ENCODE measurements around the gene XPA.

- TF ChIP-seq, protein P1, sequence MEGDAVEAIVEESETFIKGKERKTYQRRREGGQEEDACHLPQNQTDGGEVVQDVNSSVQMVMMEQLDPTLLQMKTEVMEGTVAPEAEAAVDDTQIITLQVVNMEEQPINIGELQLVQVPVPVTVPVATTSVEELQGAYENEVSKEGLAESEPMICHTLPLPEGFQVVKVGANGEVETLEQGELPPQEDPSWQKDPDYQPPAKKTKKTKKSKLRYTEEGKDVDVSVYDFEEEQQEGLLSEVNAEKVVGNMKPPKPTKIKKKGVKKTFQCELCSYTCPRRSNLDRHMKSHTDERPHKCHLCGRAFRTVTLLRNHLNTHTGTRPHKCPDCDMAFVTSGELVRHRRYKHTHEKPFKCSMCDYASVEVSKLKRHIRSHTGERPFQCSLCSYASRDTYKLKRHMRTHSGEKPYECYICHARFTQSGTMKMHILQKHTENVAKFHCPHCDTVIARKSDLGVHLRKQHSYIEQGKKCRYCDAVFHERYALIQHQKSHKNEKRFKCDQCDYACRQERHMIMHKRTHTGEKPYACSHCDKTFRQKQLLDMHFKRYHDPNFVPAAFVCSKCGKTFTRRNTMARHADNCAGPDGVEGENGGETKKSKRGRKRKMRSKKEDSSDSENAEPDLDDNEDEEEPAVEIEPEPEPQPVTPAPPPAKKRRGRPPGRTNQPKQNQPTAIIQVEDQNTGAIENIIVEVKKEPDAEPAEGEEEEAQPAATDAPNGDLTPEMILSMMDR (IDR thresholded peaks at IDR 0.05) = no peak
- no peak for TF ChIP-seq EP300 (IDR thresholded peaks at IDR 0.05)
- no peak for TF ChIP-seq POLR2A (IDR thresholded peaks at IDR 0.05)
Measured at GRCh38 chr9:97666907-97667686, 30.0 kb downstream of the XPA start.
